ENCODE data around the gene GRK4.

GRK4 gene

DNA sequence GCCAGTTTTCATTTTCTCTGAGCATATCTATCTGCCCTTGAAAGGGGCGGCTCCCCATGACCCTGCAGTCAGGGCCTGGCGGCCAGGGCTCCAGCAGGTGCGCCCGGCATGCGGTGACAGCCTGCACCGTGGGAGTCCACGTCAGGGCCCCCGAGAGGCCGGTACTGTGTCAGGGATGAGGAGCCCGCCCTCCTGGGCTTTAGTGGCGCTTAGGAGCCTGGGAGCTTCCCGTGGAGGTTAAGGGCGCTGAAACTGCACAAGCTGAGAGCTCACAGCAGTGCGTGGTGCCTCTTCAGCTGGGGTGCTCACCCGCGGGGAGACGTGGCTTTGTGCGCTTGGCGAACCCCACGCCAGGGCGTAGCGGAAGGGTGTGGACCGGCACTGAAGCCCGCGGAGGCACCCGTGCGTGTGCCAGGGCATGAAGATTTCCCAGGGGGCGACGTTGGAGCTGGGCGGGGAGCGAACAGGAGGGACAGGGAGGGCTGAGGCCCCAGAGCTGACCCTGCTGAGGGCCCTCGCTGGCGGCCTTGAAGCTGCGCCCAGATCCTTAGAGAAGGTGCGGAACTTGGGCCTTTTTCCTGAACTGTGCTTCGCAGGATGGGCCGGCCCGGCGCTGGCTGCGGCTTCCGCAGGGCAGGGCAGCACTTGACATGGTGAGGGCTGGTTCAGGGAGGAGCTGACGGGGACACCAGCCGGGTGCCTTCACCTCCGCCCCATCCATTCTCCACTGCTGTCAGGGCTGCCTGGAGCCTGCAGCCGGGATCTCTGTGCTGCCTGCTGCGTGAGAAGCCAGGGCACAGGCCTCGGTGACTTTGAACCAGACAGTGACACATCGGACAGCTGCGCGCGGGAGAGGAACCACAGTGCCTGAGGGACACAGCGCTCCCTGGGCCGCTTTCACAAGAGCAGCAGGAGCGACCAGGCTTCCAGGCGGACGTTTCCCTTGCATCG lies 78.1 kb downstream of the GRK4 start:
- no peaks in the 10 kb centered on the region for H3K27me3 ChIP-seq (ENCODE audit: insufficient read depth, poor library complexity, severe bottlenecking)
- H3K4me1 ChIP-seq (ENCODE audit: insufficient read depth, poor library complexity, severe bottlenecking) = no peaks in the 10 kb centered on the region
- H3K4me3 ChIP-seq (ENCODE audit: severe bottlenecking) = no peak overlapping the region
- no peak overlapping the region for H3K27ac ChIP-seq (ENCODE audit: poor library complexity, severe bottlenecking)
- H3K9me3 ChIP-seq (ENCODE audit: severe bottlenecking) = no peaks in the 10 kb centered on the region
- DNase-seq (ENCODE audit: low spot score) (no peak), ATAC-seq (ENCODE audit: low read depth) (peak; percentile 43; the same call in 2 of the 3 replicates)
- TF ChIP-seq, protein P1, sequence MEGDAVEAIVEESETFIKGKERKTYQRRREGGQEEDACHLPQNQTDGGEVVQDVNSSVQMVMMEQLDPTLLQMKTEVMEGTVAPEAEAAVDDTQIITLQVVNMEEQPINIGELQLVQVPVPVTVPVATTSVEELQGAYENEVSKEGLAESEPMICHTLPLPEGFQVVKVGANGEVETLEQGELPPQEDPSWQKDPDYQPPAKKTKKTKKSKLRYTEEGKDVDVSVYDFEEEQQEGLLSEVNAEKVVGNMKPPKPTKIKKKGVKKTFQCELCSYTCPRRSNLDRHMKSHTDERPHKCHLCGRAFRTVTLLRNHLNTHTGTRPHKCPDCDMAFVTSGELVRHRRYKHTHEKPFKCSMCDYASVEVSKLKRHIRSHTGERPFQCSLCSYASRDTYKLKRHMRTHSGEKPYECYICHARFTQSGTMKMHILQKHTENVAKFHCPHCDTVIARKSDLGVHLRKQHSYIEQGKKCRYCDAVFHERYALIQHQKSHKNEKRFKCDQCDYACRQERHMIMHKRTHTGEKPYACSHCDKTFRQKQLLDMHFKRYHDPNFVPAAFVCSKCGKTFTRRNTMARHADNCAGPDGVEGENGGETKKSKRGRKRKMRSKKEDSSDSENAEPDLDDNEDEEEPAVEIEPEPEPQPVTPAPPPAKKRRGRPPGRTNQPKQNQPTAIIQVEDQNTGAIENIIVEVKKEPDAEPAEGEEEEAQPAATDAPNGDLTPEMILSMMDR (IDR thresholded peaks at IDR 0.05; ENCODE audit: poor library complexity, severe bottlenecking) = no peak
- no peaks in the 10 kb centered on the region for H3K36me3 ChIP-seq (ENCODE audit: low read depth)

DNA sequence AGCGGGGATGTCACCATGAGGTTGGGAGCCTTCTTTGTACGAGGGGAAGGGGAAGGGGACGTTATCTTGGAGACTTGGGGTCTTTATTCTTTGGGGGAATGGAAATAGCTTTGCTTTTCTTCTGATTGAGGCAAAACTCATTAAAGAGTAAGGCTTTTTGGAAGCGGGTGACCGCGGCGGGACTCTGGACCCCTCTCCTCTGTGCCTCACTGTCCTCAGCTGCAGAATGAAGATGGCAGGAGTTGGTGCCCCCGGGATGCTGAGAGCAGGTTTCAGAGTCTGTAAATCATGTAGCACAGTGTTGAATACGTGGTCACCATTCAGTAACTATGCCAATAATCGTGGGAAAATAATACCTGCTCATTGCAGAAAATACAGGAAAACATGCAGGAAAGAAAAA lies 78.9 kb downstream of the GRK4 start:
- ATAC-seq (ENCODE audit: low read depth) (no peak), DNase-seq (ENCODE audit: low spot score) (no peak)
- TF ChIP-seq, protein P1 (IDR thresholded peaks at IDR 0.05; ENCODE audit: poor library complexity, severe bottlenecking) = no peak
- Histone ChIP-seq H3K4me3 (ENCODE audit: severe bottlenecking) (no peak overlapping the region), H3K27me3 (ENCODE audit: insufficient read depth, poor library complexity, severe bottlenecking) (no peaks in the 10 kb centered on the region), H3K9me3 (ENCODE audit: severe bottlenecking) (no peaks in the 10 kb centered on the region), H3K4me1 (ENCODE audit: insufficient read depth, poor library complexity, severe bottlenecking) (no peaks in the 10 kb centered on the region), H3K27ac (ENCODE audit: poor library complexity, severe bottlenecking) (no peak overlapping the region), H3K36me3 (ENCODE audit: low read depth) (no peaks in the 10 kb centered on the region)

DNA sequence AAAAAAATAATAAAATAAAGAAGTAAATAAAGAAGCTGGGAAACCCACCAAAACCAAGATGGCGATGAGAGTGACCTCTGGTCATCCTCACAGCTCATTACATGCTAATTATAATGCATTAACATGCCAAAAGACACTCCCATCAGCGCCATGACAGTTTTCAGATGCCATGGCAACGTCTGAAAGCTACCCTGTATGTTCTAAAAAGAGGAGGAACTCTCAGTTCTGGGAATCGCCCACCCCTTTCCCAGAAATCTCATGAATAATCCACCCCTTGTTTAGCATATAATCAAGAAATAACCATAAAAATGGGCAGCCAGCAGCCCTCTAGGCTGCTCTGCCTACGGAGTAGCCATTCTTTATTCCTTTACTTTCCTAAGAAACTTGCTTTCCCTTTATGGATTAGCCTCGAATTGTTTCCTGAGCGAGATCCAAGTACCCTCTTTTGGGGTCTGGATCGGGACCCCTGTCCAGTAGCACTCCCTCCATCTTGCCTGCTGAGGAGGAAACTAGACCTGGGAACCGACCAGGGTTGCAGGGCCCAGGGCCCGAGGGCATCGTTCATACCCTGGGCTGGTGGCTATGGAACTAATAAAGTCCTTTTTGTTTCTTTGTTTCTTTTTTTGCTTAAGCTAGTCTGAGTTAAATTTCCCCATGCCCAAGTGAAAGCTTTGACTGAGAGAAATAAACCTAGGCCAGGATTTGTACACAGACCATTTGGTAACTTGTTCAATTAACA lies 80.1 kb downstream of the GRK4 start:
- TF ChIP-seq, protein P1 (IDR thresholded peaks at IDR 0.05; ENCODE audit: poor library complexity, severe bottlenecking) = no peak
- no peaks in the 10 kb centered on the region for H3K4me1 ChIP-seq (ENCODE audit: insufficient read depth, poor library complexity, severe bottlenecking)
- ATAC-seq (ENCODE audit: low read depth) = no peak

DNA sequence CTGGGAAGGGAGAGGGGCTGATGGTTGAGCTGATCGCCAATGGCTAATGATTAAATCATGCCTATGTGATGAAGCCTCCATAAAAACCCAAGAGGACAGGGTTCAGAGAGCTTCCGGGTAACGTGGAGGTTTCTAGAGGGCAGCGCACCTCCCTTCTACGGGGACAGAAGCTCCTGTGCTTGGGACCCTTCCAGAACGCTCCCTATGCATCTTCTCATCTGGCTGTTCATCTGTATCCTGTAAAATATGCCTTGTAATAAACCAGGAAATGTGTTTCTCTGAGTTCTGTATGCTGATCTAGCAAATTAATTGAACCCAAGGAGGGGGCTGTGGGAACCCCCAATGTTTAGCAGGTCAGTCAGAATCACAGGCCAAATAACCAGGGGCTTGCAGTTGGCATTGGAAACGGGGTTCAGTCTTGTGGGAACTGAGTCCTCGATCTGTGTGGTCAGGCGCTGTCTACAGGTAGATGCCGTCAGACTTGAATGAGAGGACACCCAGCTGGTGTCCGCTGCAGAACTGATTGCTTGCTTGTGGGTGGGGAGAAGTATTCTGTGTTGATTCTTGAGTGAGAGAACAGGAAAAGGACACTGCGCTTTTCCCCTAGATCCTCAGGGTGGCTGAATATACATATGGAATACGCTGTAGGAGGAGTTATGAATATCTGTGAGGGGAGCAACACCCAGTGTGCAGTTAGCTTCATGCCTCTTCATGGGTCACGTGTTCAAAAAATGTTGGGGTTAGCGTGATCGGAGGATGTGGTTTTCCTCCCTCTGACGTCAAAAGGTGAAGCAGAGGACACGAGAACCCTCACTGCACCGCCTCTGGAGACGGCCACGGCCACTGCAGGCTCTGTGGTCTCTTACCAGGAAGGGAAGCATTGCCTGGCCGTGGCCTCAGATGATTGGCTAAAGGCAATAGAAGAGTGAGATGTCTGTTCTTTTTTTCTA lies 81.8 kb downstream of the GRK4 start:
- Histone ChIP-seq H3K36me3 (ENCODE audit: low read depth) (no peaks in the 10 kb centered on the region), H3K4me3 (ENCODE audit: severe bottlenecking) (no peak overlapping the region), H3K4me1 (ENCODE audit: insufficient read depth, poor library complexity, severe bottlenecking) (no peaks in the 10 kb centered on the region), H3K27me3 (ENCODE audit: insufficient read depth, poor library complexity, severe bottlenecking) (no peaks in the 10 kb centered on the region), H3K9me3 (ENCODE audit: severe bottlenecking) (no peaks in the 10 kb centered on the region), H3K27ac (ENCODE audit: poor library complexity, severe bottlenecking) (no peak overlapping the region)
- TF ChIP-seq, protein P1 (IDR thresholded peaks at IDR 0.05; ENCODE audit: poor library complexity, severe bottlenecking) = no peak
- DNase-seq (ENCODE audit: low spot score) (no peak), ATAC-seq (ENCODE audit: low read depth) (no peak)

More for the DNA sequence above, 80.1 kb downstream of the GRK4 start:
- no peak for DNase-seq (ENCODE audit: low spot score)
- no peaks in the 10 kb centered on the region for H3K27me3 ChIP-seq (ENCODE audit: insufficient read depth, poor library complexity, severe bottlenecking)
- no peak overlapping the region for H3K27ac ChIP-seq (ENCODE audit: poor library complexity, severe bottlenecking)
- no peak overlapping the region for H3K4me3 ChIP-seq (ENCODE audit: severe bottlenecking)
- H3K9me3 ChIP-seq (ENCODE audit: severe bottlenecking) = no peaks in the 10 kb centered on the region
- no peaks in the 10 kb centered on the region for H3K36me3 ChIP-seq (ENCODE audit: low read depth)
